IPS-11a (cell line): ENCODE data around the gene COL13A1.

Experiments used
- H3K4me3 ChIP-seq: one replicate; pipeline ENCODE4 v1.5.1; 2013; ENCODE audit warnings: low read depth, low read length, control low read depth

The COL13A1 gene

DNA sequence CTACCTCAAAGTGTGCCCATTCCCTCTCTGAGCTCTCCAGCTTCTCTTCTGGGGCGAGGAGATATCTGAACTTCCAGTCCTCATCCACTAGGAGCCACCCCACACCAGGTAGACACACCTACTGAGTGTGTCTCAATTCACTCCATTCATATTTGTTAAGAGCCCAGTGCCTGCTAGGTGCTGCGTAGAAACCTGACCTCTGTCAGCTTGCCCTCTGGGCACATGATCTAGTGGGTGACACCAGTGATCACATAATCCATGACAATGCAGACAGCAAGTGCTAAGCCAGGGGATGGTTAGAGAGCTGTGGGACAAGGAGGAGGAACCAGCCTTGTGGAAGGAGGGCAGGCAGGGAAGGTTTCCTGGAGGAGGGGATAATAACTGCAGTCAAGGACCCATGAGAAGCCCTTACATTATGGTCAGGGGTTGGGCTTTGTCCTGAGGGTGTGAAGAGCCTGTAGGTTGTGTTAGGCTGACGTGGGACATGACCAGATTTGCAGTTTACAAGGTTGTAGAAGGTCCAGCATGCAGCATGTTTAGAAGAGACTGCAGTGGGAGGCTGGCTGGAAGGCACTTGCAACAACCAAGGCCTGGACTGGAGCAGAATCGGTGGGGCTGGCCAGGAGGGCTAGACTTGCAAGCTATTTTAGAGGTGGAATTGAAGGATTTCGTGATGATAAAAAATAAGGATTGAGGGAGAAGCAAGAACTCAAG is 81.8 kb downstream of the COL13A1 start:
- H3K4me3 ChIP-seq: no peak overlapping the region

DNA sequence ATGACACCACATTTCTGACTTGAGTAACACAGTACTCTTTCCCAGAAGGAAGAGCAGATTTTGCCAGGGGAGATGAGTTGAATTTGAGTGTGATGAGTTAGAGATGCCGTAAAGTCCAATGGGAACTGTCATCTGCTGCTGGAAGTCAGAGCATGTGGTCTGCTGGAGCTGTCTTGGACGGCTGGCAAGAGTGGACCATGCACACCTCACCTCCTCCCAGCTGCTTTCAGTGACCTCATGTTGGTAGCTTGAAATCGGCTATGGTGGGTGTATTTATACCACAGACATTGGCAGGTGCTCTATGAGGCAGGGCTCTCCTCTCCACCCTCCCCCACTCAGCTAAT is 82.3 kb downstream of the COL13A1 start:
- no peak overlapping the region for H3K4me3 ChIP-seq

DNA sequence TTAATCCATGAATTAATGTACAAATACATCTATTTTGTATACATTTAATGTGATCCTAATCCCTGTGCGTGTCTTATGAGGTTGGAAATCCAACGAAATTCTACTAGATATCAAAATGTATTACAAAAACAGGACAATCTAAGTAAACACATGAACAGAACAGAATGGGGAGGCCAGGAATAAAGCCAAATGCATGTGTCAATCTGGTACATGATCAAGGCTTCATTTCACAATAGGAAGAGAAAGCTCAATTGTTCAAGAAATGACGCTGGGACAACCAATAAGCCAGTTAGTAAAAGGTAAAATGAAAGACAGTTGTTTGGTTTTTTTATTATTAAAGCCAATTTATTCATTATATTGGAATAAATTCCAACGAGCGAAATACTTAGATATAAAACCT is 83.0 kb downstream of the COL13A1 start:
- H3K4me3 ChIP-seq: no peak overlapping the region

DNA sequence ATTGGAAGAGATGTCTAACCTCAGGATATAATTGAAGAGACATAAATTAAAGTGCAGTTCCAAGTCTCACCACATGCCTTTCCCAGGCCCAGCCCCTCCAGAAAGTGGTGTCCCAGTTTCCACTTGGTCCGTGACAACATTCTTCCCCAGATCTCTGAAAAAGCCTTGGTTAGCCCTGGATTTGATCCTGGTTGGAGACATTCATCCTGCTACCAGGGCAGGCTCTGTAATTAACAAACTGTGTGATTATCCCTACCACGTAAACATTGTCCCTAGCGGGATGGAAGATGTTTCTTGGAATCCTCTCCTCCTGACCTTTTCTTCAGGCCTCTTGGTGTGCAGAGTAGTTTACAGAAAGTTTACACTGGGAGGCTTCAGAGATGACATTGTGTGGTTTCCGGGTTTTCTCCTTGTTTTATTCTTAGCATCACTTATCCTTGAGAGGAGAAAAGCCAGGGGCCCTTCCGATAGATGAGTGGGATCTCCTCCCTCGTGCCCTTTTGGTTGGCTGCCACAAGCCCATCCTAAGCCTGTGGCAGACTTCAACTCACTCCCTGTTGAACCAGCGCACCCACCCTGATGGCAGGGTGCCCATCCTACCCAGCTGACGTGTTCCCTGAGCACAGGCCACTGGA is 83.8 kb downstream of the COL13A1 start:
- H3K4me3 ChIP-seq: no peak overlapping the region

DNA sequence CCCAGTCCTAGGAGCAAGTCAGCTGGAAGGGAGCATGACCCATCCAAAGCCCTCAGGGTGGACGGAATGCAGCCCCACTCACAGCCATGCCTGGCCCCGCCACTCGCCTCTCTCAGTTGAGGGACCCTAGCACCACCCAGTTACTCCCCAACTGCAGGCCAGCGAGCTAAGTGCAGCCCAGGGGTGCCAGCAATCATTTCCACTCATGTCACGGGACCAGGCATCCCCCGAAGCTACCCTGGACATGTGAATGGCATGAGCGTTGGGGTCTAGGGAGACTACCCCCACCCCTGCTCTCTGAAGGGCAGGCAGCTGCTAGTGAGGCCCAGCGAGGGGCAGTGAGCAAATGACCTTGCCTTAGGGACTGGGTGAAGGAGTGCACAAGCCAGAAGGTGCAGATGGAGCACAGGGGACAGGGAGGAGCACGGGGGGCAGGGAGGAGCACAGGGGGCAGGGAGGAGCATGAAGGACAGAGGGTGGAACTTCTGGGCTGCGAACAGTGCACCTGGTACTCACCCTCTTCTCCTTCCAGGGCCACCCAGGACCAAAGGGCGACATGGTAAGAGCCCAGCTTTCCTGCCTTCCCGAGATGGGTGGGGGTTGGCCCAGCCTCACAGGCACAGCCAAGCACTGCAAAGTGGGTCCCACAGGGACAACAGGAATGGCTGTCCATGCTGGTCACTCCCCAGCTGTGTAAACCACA is 87.3 kb downstream of the COL13A1 start:
- H3K4me3 ChIP-seq: no peak overlapping the region

DNA sequence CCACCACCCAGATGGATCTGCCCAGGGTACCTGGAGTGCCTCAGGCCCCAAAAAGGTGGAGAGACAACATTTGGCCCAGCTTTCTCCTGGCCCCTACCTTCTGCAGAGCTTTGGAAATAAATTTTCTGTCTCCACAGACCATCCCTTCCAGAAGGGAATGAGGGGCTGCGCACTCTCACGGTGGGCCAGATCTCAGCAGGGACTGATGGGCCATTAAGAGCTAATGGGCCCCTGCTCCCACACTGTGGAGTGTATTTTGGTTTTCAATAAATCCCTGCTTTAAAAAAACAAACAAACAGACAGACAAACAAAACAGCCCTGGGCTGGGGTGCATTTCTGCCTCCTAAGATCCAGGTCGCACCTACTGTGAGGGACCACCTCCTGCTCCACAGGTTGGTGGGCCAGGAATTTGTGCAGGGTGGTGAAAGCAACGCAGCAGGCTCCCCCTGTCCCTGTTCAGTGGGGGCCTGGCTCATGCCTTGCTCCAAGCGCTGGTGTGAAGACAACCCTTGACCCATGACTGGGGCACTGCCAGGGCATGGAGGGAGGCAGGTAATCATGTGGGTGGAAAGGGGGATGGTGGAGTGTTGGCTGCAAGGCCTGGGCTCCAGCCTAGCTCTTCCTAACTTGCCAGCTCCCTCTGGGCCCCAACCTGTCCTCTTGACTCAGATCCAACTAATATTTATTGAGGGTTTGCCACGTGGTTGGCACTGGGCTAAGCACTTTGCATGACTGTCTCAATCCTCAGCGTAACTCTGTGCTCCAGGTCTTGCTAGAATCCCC is 88.5 kb downstream of the COL13A1 start:
- no peak overlapping the region for H3K4me3 ChIP-seq

DNA sequence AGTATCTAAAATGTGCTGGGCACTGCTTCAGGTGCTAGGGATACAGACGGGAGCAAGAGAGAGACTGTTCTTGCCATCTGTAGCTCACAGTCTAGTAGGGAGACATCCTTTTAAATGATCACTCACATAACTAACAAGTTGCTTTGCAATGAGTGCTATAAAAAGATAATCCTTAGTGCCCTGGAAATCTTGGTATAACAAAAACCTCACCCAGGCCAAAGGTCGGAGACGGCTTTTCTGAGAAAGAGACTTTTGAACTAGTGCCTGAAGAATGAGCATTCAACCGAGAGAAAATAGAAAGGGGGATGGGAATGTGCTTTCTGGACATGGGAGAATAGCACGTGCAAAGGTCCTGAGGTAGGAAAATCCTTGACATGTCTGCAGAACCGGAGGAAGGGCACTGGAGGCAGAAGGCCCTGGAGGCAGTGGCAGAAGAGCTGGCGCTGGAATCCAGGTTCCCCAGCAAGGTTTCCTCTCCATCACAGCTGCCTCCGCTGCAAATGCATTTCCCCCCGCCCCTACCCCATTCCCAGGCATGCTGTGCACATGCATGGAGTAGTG is 89.4 kb downstream of the COL13A1 start:
- no peak overlapping the region for H3K4me3 ChIP-seq

DNA sequence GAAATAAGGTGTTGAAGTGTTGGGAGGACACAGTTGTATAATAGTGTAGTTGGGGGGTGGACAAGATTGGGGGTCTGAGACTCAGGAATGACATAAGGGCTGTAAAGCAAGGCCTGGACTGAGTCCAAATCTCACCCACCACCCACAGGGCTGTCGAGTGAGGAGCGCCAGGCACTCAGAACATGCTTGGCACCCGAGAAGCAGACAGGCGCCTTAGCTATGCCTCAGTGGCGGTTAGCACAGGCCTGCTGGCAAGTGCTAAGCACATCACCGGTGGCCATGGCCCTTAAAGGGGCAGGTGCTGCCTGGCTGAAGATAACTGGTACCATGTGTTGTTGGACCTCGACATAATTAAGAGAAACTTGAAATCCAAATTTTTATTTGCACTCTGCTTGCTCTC is 90.7 kb downstream of the COL13A1 start:
- no peak overlapping the region for H3K4me3 ChIP-seq

DNA sequence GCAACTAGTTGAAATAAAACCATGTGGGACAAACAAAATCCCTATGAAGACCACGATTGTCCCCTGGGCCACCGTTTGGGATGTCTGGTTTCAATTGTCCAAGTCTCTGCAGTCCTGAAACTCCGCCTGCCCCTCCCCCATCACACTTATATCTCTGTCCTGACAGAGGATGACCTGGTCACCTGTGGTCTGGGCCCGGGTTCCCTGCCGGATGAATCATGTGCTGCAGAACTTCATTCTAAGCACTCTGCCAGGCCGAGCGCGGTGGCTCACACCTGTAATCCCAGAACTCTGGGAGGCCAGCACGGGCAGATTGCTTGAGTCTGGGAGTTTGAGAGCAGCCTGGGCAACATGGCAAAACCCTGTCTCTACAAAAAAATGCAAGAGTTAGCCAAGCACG is 91.1 kb downstream of the COL13A1 start:
- H3K4me3 ChIP-seq: no peak overlapping the region

DNA sequence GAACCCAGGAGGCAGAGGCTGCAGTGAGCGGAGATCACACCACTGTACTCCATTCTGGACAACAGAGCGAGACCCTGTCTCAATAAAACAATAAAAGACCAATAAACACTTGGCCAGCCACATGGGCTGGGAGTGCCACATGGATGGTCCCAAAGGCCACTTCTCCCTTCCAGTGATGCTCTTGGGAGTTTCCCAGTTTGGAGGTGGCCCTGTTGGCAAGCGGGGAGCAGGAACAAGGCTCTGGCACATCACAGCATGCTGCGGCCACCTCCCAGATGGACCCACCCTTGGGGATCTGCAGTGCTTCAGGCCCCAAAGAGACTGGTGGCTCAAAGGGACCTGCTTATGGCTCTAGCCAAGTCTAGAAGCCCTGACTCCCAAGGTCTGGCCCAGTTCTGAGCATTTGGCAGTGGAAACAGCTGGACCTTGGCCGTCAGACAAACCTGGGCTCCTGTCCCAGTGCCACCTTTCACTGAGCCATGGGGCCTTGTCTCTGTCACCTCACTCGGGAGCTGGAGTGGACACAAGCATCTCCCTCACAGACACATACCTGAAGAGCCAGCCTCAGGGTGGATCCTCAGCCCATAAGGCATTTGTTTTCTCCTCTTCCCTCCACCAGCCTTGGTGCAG is 91.7 kb downstream of the COL13A1 start:
- H3K4me3 ChIP-seq: no peak overlapping the region

DNA sequence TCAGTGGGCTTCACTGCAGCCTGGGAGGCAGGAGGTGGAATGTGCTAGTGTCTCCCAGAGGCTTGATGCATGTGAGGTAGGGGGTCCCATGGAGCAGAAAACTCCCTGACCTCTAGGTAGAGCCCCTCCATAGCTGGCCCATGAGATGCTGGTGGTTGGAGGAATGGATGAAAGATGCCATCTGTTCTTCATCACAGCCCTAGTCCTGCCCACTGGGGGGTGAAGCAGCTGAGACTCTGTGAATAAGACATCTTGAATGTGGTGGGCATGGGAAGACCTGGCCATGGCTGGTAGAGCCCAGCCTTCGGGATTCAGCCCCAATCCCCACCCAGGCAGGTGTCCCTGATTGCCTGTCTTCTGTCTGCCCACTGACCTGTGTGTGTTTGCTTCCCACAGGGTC is 92.5 kb downstream of the COL13A1 start:
- H3K4me3 ChIP-seq: no peak overlapping the region

DNA sequence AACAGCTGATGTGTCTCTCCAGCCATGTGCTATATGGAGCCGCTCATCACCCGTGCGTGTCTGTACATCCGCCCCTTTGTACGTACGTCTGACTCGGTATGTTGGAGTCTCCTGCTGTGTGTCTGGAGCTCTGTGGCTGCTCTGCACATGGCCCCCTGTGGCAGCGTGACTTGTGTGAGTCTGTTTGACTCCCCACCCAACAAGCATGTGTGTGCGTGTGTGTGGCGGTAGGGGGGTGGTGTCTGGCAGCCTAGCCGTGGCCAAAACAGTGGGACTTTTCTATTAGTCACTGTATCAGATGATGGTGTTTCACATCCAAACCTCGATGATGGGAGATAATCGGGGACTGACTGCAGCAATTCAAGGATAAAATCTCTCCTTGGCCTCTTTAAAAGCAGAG is 94.1 kb downstream of the COL13A1 start:
- no peak overlapping the region for H3K4me3 ChIP-seq

DNA sequence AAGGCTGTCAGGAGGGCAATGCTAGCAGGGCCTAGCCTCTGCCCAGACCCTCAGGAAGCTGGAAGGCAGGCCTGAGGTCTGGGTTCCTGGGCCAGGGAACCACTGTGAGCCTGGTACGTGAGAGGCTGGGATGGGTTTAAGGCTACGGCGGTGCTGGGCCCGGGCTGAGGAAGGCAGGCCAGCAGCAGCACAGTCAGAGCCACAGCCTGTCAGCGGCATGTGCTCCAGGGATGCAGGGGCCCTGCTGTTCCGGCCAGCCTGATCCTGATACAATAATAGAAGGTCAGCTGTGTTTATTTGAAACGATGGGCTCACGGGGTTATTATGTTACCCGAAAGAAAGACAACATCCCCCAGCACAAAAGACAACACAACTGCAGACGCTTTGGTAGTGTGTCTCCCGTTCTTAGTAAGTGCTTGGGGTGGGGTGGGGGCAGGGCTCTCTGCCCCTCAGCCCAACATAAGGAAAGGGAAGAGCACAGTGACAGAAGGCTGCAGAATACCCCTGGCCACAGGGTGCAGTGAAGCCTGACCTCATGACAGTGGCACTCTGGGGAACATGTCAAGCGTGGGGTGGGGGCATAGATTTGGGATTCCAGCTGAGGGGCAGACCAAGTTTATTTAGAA is 95.0 kb downstream of the COL13A1 start:
- no peak overlapping the region for H3K4me3 ChIP-seq

DNA sequence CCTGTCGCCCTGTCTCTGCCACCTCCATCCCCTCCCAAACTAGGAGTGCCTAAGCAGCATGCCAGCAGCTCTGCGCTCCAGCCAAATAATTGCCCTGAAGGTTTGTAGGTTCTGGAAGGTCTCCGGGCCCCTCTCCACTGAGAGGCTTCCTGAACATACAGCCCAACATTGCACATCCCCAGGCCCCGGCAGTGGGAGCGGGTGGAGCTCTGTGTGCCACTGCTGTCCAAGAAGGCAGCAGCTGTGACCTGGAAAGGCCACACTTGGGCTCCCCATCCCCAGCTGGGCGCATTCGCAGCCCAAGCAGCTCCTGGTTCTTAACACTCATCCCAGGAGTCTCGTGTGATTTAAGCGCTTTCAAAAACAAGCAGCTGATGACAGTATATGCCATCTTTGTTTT is 95.7 kb downstream of the COL13A1 start:
- no peak overlapping the region for H3K4me3 ChIP-seq

DNA sequence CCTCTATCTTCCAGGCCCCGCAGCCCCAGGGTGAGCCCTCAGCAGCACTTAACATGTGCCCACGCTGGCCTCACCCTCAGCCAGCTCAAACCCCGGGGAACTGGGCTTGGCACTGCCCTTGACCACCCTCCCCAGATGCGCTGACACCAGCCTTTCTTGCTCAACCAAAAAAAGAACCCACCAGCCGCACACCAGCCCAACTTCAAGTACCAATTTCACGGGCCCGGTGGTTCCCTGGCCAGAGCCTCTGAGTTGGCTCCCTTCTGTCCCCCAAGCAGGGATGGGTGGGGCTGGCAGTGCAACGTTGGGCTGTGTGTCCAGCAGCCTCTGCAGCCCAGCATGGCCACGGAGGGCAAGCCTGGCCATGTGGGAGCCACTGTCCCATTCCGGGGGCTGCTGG is 96.3 kb downstream of the COL13A1 start:
- no peak overlapping the region for H3K4me3 ChIP-seq

DNA sequence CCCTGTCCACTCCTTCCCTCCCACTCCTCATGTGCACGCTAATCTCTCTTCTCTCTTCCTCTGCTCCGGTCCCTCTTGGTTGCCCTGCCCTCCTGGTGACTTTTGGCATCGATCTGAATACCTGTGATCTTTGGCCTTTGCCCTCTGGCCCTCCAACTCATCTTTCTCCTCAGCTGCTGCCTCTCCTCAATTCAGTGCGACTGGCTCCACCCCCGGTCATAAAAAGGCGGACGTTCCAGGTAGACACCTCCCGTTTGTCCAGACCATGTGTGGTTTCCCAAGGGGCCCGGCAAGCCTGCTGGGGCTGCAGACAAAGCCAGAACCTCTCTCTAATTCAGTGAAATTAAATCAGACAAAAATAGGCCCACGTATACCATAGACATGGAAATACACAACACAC is 96.8 kb downstream of the COL13A1 start:
- no peak overlapping the region for H3K4me3 ChIP-seq

DNA sequence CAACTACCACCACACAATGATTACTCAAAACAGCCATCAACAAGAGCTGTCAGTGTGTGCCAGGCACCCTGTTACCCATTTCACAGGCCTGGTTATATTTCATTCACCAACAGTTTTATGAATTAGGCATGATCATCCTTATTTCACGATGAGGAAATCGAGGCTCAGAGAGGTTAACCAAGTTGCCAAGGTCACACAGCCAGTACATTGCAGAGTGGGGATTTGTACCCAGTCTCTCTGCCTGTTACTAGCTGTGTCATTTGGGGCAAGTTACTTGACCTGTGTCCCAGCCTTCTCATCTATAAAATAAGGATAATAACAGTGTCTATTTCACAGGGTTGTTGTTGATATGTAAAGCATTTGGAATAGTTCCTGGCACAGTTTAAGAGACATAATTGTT is 97.2 kb downstream of the COL13A1 start:
- H3K4me3 ChIP-seq: no peak overlapping the region

DNA sequence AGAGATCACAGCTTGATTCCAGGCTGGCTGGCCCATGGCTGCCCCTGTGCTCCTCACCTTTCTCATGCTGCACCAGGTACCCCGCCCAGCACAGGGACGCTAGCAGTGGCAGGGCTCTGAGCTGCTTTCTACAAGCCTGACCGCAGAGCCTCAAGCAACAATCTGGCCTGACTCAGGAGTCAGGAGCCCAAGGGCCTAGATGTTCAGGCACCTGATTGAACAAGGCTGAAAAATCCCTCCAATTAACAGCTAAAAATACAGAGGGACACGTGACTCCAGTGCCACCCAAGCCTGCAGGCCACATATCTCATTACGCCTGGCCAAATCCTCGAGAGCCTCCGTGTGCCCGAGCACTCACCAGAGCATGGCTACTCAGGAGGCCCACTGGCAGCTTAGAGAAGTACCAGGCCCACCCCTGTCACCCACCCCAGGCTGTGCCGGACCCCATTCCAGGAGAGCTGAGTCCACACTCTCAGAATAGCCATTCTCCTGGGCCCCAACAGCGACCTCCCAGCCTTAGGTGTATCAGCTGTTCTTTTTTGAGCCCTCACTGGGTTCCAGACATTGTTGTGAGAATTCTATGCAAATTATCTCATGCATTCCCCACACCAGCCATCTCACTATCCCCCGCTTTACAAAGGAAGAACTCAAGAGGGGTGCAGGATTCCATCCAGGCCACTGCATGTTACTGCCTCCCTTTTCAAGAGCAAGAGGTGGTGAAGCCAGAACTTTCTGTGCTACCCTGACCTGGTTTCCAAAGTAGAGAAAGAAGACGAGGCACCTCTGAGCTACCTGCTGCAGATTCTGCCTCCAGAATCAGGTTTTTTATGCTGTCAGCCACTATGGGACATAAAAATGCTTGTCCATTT is 98.3 kb downstream of the COL13A1 start:
- no peak overlapping the region for H3K4me3 ChIP-seq

DNA sequence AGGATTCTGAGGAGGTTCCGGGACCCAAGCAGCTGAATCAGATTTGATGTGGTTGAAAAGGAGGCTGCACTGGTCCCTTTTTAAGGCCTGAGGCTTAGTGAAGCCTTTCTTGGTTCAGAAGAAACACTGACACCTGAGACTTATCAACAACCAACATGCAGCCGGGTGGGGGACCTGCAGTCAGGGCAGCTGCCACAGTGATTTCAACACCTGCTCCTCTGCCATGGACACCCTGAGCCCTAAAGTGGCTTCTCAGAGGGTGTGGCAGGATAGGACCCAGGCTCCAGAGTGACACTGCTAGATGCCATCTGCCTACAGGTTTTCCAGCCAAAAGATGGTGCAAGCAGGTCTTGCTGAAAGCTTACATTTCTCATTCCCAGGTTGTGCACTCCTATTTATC is 99.3 kb downstream of the COL13A1 start:
- no peak overlapping the region for H3K4me3 ChIP-seq
